T47D (cell line): Measurements from ENCODE around the gene EVI5.
"Not testable (repeated sequence)": the region's sequence is repeated elsewhere in the genome, so short reads cannot be mapped to it uniquely, and the experiment has no call there.

ENCODE experiments used
- DNase-seq, 2 experiments: peaks; one replicate each; pipeline versions ENCODE4 v3.0.0 to v3.0.0-alpha.2; 2011 to 2012; ENCODE audit warnings: low read depth in 1 of 2, low spot score in 1 of 2
- JUND ChIP-seq: IDR thresholded peaks from 2 replicates; pipeline ENCODE4 v1.6.1; 2012; ENCODE audit warnings: low read depth
- in situ Hi-C: cut with HindIII; loops from 2 replicates; pipeline ENCODE4 v1.10.0; 2016; ENCODE audit warnings: low sequenced_read_pairs, low pct_unique_long_range_greater_than_20kb

Gene EVI5

DNA sequence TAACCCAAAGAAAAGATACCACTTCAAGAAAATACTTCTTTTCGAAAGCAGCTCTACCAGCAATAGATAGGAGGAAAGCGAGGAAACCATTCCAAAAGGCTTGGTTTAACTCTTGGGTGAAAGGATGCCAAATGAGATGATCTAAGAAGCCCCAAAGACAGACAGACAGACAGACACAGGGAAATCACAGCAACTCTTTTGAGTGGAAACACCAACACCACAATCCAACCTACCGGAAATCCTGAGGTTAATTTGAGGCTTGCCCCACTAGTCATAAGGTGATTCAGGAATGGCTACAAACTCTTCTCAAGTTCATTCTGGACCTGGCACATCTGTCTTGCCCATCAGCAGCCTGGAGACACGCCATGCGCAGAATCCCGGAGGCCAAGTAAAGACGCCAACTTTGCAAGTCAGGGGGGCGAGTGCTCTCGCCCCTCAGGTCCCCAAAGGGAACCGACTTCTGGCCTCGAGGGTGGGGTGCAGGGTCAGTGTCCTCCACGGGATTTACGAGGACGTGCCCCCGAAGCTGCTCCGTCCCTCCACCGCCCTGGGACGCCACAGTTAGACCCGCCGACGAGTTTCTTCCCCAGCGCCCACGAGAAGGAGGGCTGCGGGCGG lies 778 bp downstream of the EVI5 start:
- in situ Hi-C loops, result no loop called here
- TF ChIP-seq JUND, result no peak
- peak; percentile 11 to 22 for DNase-seq

GRCh38 chr1:92783550-92783949 lies 1.4 kb downstream of the EVI5 start:
- DNase-seq, in situ Hi-C loops: not testable (repeated sequence)

DNA sequence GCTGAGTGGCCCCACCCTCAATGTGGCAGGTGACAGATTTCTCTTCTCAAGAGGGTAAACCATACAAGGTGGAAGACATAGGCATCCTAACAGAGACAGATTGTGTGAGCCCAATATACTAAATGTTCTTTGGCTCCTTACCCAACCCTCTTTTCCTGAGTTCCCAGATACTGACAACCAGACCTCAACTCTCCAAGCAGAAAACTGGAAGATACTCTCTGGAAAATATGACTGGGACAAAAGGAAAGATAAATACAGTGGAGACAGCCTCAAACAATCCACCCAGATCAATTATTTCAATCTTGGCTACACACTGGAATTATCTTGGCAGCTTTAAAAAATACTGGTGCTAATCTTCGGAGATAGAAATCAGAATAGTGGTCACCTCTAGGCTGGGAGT lies 6.5 kb downstream of the EVI5 start:
- TF ChIP-seq JUND, result no peak
- in situ Hi-C loops, result no loop called here
- DNase-seq, result no peak

DNA sequence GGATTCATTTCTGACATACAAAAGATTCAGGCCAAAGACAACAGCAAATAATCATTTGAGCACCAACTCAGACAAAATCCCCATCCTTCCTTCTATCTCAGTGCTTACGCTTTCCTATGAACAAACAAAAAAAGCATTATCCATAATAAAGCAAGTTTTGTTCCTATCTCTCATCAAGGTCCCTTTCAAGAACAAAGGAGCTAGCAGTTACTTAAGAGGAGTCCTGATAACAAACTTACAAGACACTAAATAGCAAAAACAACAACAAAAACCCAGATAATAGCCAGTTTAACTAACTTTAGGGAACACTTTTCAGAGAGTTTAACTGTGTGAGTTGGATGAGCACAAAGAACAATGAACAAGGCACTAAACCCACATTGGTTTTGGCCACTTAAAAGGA lies 10.5 kb downstream of the EVI5 start:
- DNase-seq, result no peak
- no peak for TF ChIP-seq JUND
- in situ Hi-C loops, result no loop called here

DNA sequence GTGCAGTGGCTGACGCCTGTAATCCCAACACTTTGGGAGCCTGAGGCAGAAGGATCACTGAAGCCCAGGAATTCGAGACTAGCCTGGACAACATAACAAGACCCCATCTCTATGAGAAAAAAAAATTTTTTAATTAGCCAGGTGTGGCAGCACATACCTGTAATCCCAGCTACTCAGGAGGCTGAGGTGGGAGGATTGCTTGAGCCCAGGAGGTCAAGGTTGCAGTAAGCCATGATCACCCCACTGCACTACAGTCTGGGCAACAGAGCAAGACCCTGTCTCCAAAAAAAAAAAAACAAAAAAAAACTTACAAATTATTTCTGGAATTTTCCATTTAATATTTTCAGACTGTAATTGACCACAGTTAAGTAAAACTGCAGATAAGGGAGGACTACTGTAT lies 11.2 kb downstream of the EVI5 start:
- in situ Hi-C loops, DNase-seq: not testable (repeated sequence)

DNA sequence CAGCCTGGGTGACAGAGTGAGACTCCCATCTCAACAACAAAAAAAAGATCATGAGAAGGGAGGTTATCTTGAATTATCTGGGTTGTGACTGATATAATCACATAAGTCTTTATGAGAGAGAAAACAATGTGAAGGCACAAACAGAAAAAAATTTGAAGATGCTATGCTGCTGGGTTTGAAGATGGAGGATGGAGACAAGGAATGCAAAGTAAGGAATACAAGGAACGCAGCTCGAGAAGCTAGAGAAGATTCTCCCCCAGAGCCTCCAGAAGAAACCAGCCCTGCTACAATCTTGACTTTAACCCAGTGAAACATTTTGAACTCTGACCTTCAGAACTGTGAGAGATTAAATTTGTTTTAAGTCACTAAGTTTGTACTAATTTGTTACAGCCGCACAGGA lies 15.1 kb downstream of the EVI5 start:
- TF ChIP-seq JUND, result no peak
- DNase-seq, result no peak
- in situ Hi-C loops, result no loop called here

DNA sequence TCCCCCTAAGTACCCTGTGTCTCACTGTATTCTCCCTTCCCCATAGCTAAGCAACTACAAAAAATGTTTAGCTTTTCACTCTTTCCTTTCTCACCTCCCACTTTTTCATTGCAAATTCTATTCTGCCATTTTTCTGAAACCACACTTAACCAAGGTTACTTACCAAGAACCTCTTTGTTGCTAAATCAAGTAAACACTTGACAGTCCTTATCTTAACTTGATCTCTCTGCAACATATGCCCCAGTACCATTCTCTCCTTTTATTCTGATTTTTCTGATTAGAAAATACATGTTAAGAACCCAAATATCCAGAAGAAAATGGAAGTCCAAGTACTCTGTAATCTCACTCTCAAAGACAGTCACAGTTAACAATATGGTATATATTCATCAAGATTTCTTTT lies 16.0 kb downstream of the EVI5 start:
- in situ Hi-C loops, result no loop called here
- DNase-seq, result no peak
- TF ChIP-seq JUND, result no peak

DNA sequence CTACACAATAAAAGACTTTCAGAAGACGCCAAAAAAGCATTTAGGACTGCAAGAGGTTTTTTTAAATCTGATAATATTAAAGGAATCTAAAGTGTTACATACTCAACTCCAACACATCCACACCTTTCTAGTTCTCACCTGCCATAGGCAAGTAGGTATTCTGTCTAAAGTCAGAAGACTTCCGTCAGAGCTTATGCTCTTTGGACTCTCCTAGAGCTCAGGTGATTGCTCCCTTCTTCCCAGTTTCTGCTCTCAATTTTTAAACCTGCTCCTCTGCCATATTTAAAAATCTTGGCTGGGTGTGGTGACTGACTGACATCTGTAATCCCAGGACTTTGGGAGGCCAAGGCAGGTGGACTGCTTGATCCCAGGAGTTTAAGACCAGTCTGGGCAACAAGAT lies 16.6 kb downstream of the EVI5 start:
- DNase-seq, result no peak
- in situ Hi-C loops, result no loop called here
- TF ChIP-seq JUND, result no peak

DNA sequence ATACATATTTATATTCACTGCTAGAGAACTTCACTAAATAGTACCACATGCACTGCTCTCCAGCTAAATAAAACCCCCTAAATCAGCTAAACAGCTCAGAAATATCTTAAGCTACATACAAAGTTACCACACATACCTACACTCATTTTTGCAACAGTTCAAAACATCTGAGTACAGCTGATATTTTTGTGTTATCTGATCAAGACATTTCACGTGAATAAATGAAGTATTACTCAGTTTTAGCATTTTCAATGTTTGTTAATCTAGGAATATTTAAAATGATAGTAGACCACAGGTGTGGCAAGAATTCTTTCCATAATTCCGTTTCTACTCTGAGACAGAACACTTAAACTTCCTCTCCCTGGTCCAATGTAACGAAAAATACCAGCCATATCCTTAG lies 20.8 kb downstream of the EVI5 start:
- TF ChIP-seq JUND, result no peak
- no peak for DNase-seq
- in situ Hi-C loops, result no loop called here

GRCh38 chr1:92762355-92762754 lies 22.6 kb downstream of the EVI5 start:
- TF ChIP-seq JUND, result no peak
- DNase-seq, result no peak
- in situ Hi-C loops, result no loop called here

- no peak for TF ChIP-seq JUND
- no peak for DNase-seq
- in situ Hi-C loops, result no loop called here
Measured at GRCh38 chr1:92759361-92759760, 25.5 kb downstream of the EVI5 start.

DNA sequence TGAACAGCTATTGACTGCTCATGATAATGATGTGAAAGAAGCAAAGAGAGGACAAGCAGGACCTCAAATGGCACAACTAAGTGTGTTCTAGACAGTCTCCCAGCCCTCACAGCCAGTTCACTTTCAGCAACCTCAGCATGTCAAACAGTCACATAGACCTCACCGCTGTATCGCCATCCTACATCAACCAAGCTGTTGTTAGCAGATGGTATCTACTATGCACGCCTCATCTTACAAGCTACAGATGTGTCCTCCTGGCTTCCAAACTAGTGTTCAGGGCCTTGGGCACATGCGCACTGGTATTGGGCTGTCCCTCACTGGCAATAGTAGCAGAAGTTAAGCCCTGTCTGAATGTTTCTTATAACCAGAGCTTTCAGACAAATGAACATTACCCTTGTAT lies 28.4 kb downstream of the EVI5 start:
- TF ChIP-seq JUND, result no peak
- peak in 1 of 2 experiments; percentile 21 for DNase-seq
- in situ Hi-C loops, result no loop called here

GRCh38 chr1:92755541-92756461 lies 29.1 kb downstream of the EVI5 start:
- in situ Hi-C loops, result no loop called here
- no peak for DNase-seq
- TF ChIP-seq JUND, result no peak

DNA sequence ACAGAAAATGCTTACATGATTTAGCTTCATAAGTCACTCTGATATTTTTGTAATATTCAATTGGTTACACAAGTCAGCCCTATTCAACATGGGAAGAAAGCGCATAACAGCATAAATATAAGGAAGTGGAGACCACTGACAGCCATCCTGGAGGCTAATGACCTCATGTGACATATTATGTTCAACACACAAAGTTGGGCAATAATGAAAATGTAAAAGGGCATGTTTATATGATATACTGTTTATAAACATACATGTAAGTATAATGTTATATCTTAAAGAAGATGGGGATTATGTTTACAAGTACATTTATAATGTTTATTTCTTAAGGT lies 30.2 kb downstream of the EVI5 start:
- no peak for TF ChIP-seq JUND
- in situ Hi-C loops, result no loop called here
- DNase-seq, result no peak
